H9 (cell line): Measurements from ENCODE around the gene DAPK1. TPM values are rescaled to one million over a fixed set of nuclear protein-coding genes. Genes with fewer than 3 reads are reported as not detected.

Experiments
- DNase-seq: peaks from one replicate; pipeline ENCODE4 v3.0.0-alpha.2; 2017
- H2AFZ ChIP-seq: one replicate; pipeline ENCODE4 v1.6.1; 2013; ENCODE audit warnings: mild to moderate bottlenecking, low read length, control low read depth, moderate library complexity
- H2AK5ac ChIP-seq: 2 replicates; pipeline ENCODE4 v1.6.1; 2013; ENCODE audit warnings: low read length, control low read depth, mixed read lengths; ENCODE audit not compliant: insufficient read length
- H2BK120ac ChIP-seq: one replicate; pipeline ENCODE4 v1.6.1; 2013; ENCODE audit warnings: low read depth, mild to moderate bottlenecking, low read length, control low read depth, inconsistent platforms; ENCODE audit not compliant: poor library complexity, severe bottlenecking
- H2BK12ac ChIP-seq: 2 replicates; pipeline ENCODE4 v1.6.1; 2013; ENCODE audit warnings: low read length, control low read depth, mixed read lengths, low read depth; ENCODE audit not compliant: insufficient read length
- H2BK15ac ChIP-seq: 2 replicates; pipeline ENCODE4 v1.6.1; 2013; ENCODE audit warnings: low read depth, low read length, control low read depth
- H2BK20ac ChIP-seq: one replicate; pipeline ENCODE4 v1.6.1; 2013; ENCODE audit warnings: low read depth, mild to moderate bottlenecking, low read length, control low read depth, inconsistent platforms; ENCODE audit not compliant: poor library complexity, severe bottlenecking
- H2BK5ac ChIP-seq: 2 replicates; pipeline ENCODE4 v1.6.1; 2013; ENCODE audit warnings: low read length, control low read depth, mixed read lengths; ENCODE audit not compliant: insufficient read length
- H3K14ac ChIP-seq: 2 replicates; pipeline ENCODE4 v1.6.1; 2013; ENCODE audit warnings: low read length, control low read depth; ENCODE audit not compliant: insufficient read depth
- H3K18ac ChIP-seq: 2 replicates; pipeline ENCODE4 v1.6.1; 2013; ENCODE audit warnings: low read depth, mild to moderate bottlenecking, mixed read lengths, low read length, control low read depth; ENCODE audit not compliant: insufficient read length
- H3K23ac ChIP-seq: 2 replicates; pipeline ENCODE4 v1.6.1; 2013; ENCODE audit warnings: low read length, control low read depth, mixed read lengths, low read depth; ENCODE audit not compliant: insufficient read length
- H3K23me2 ChIP-seq: 2 replicates; pipeline ENCODE4 v1.6.1; 2013; ENCODE audit warnings: low read depth, mild to moderate bottlenecking, mixed read lengths, low read length, control low read depth; ENCODE audit not compliant: insufficient read length, poor library complexity, severe bottlenecking
- H3K27ac ChIP-seq: 2 replicates; pipeline ENCODE4 v1.5.1; 2013; ENCODE audit warnings: low read length, control low read depth, mixed read lengths, low read depth; ENCODE audit not compliant: insufficient read length
- H3K27me3 ChIP-seq: 2 replicates; pipeline ENCODE4 v1.6.1; 2013; ENCODE audit warnings: low read length, control low read depth, inconsistent platforms; ENCODE audit not compliant: insufficient read depth
- H3K4ac ChIP-seq: 2 replicates; pipeline ENCODE4 v1.6.1; 2013; ENCODE audit warnings: low read depth, mild to moderate bottlenecking, control low read depth, inconsistent platforms, low read length, moderate library complexity
- H3K4me1 ChIP-seq: 2 replicates; pipeline ENCODE4 v1.6.1; 2013; ENCODE audit warnings: low read length, control low read depth, inconsistent platforms; ENCODE audit not compliant: insufficient read depth
- H3K4me2 ChIP-seq: 2 replicates; pipeline ENCODE4 v1.6.1; 2013; ENCODE audit warnings: low read length, control low read depth, mixed read lengths; ENCODE audit not compliant: insufficient read length, insufficient read depth
- H3K56ac ChIP-seq: 2 replicates; pipeline ENCODE4 v1.6.1; 2013; ENCODE audit warnings: low read depth, mild to moderate bottlenecking, mixed read lengths, low read length, control low read depth; ENCODE audit not compliant: insufficient read length
- H3K79me1 ChIP-seq: 2 replicates; pipeline ENCODE4 v1.6.1; 2013; ENCODE audit warnings: low read depth, mild to moderate bottlenecking, moderate library complexity, low read length, control low read depth, inconsistent platforms; ENCODE audit not compliant: insufficient read depth, poor library complexity, severe bottlenecking
- H3K79me2 ChIP-seq: 2 replicates; pipeline ENCODE4 v1.6.1; 2013; ENCODE audit warnings: low read length, control low read depth, inconsistent platforms; ENCODE audit not compliant: insufficient read depth
- H3K9ac ChIP-seq: 2 replicates; pipeline ENCODE4 v1.6.1; 2013; ENCODE audit warnings: low read length, control low read depth, mixed read lengths; ENCODE audit not compliant: insufficient read length; ENCODE audit errors: extremely low read depth
- H3K9me3 ChIP-seq: one replicate; pipeline ENCODE4 v1.6.1; 2013; ENCODE audit warnings: low read depth, low read length, inconsistent platforms; ENCODE audit not compliant: control insufficient read depth
- H3T11ph ChIP-seq: one replicate; pipeline ENCODE4 v1.6.1; 2013; ENCODE audit warnings: mild to moderate bottlenecking, low read length, control low read depth, inconsistent platforms
- H4K20me1 ChIP-seq: one replicate; pipeline ENCODE4 v1.6.1; 2013; ENCODE audit not compliant: control insufficient read depth, insufficient read length, insufficient read depth
- H4K5ac ChIP-seq: 2 replicates; pipeline ENCODE4 v1.6.1; 2013; ENCODE audit warnings: low read depth, mild to moderate bottlenecking, mixed read lengths, low read length, control low read depth; ENCODE audit not compliant: insufficient read length
- H4K8ac ChIP-seq: replicated peaks from 2 replicates; pipeline ENCODE4 v1.6.1; 2013; ENCODE audit warnings: low read length, control low read depth, mixed read lengths, low read depth; ENCODE audit not compliant: insufficient read length
- H4K91ac ChIP-seq: 2 replicates; pipeline ENCODE4 v1.6.1; 2013; ENCODE audit warnings: low read depth, mild to moderate bottlenecking, moderate library complexity, mixed read lengths, low read length, control low read depth; ENCODE audit not compliant: insufficient read length
- H3K27ac Mint-ChIP-seq, 3 experiments: 2 replicates in 2 of 3; 3 replicates in 1 of 3; pipeline ENCODE4 v1.8.0; 2020 to 2021; ENCODE audit warnings: mixed read lengths in 3 of 3, mild to moderate bottlenecking in 1 of 3, moderate library complexity in 1 of 3
- H3K27me3 Mint-ChIP-seq: 2 replicates; pipeline ENCODE4 v1.8.0; 2021; ENCODE audit warnings: low read depth, mild to moderate bottlenecking, moderate library complexity, mixed read lengths
- H3K36me3 Mint-ChIP-seq, 3 experiments: 2 replicates in 2 of 3; 3 replicates in 1 of 3; pipeline ENCODE4 v1.8.0; 2020 to 2021; ENCODE audit warnings: low read depth in 3 of 3, mixed read lengths in 3 of 3; ENCODE audit not compliant: insufficient read depth in 1 of 3
- H3K4me1 Mint-ChIP-seq, 2 experiments: 2 replicates each; pipeline ENCODE4 v1.8.0; 2020; ENCODE audit warnings: mixed read lengths in 2 of 2
- H3K4me3 Mint-ChIP-seq, 2 experiments: 2 replicates in 1 of 2; 3 replicates in 1 of 2; pipeline ENCODE4 v1.8.0; 2020 to 2021; ENCODE audit warnings: mild to moderate bottlenecking in 2 of 2, mixed read lengths in 2 of 2, moderate library complexity in 1 of 2
- H3K9me3 Mint-ChIP-seq, 2 experiments: 2 replicates in 1 of 2; 3 replicates in 1 of 2; pipeline ENCODE4 v1.8.0; 2020; ENCODE audit warnings: mild to moderate bottlenecking in 2 of 2, mixed read lengths in 2 of 2, moderate library complexity in 1 of 2
- CTCF ChIP-seq: fragments of 200-600 bp; sonication (generic); conservative IDR thresholded peaks from 3 replicates; pipeline ENCODE4 v1.8.0; 2021; ENCODE audit warnings: antibody characterized with exemption, mild to moderate bottlenecking
- WGBS: extraction: QIAGEN DNeasy Blood & Tissue Kit; methylation state at CpG from one replicate; pipeline ENCODE4 v1.1.7; 2013; ENCODE audit warnings: missing lambda C conversion rate, low lambda C conversion rate, mixed read lengths; ENCODE audit not compliant: insufficient read length; ENCODE audit errors: extremely low coverage; 5-methylcytosine and 5-hydroxymethylcytosine counted together
- total RNA-seq: library from RNA; stranded (reverse); gene quantifications from 2 replicates; pipeline ENCODE4 v1.2.1, GENCODE V29; 2021

The DAPK1 gene
- total RNA-seq, 1 experiment from 2014 or later: 79.4 TPM

DNA sequence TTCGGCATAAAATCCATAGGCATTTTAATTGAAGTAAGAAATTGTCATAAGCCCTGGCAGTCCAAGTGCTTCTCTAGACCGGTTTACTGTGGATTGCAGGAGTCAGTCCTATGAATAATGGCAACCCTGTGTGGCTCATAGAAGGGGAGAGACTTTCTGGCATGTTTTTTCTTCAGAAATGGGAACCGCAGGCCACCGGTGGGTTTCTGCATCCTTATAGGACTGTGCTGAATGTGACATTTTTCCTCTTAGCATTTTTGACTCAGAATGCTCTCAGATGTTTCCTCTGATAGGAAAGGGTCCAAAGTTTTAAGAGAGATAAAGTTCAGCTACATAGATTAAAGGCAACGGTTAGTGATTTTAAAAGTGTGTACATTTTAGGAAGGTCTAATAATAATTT, 6.3 kb downstream of the DAPK1 start:
- H3K56ac ChIP-seq: no peak overlapping the region
- Mint-ChIP-seq H3K27me3 (no peaks in the 10 kb centered on the region), H3K4me1 (peaks cover 30 to 31% of the 10 kb centered on the region in 2 experiments), H3K9me3 (peaks cover 0 to under 1% of the 10 kb centered on the region in 2 experiments; a peak in 1 of 5 replicates), H3K4me3 (no peak overlapping the region), H3K27ac (peak overlapping the region in 1 of 3 experiments; percentile 37; a peak in 1 of 7 replicates), H3K36me3 (peaks cover 44 to 71% (median 66%) of the 10 kb centered on the region in 3 experiments)
- no peak overlapping the region for H4K8ac ChIP-seq
- no peak overlapping the region for H2BK15ac ChIP-seq
- no CpG with 5 or more reads among the region's 5 CpGs for WGBS
- no peaks in the 10 kb centered on the region for H3K4me1 ChIP-seq
- peaks cover 3% of the 10 kb centered on the region for H3K79me1 ChIP-seq
- no peak overlapping the region for H3K27ac ChIP-seq
- no peaks in the 10 kb centered on the region for H3K27me3 ChIP-seq
- no peak overlapping the region for H4K91ac ChIP-seq
- no peaks in the 10 kb centered on the region for H4K20me1 ChIP-seq
- H2BK5ac ChIP-seq: no peak overlapping the region
- H3K9me3 ChIP-seq: no peaks in the 10 kb centered on the region
- H3K79me2 ChIP-seq: peaks cover 13% of the 10 kb centered on the region; the same call in 1 of the 2 replicates
- no peak overlapping the region for H3K4ac ChIP-seq
- no peak overlapping the region for H4K5ac ChIP-seq
- no peak overlapping the region for H3K9ac ChIP-seq
- no peak overlapping the region for H3K4me2 ChIP-seq
- no peak overlapping the region for H3K18ac ChIP-seq
- DNase-seq: no peak
- no peak overlapping the region for H2BK12ac ChIP-seq
- no peak for TF ChIP-seq CTCF
- H3K14ac ChIP-seq: no peak overlapping the region
- H3K23me2 ChIP-seq: peaks cover 3% of the 10 kb centered on the region
- H2AK5ac ChIP-seq: no peak overlapping the region
- H3K23ac ChIP-seq: no peak overlapping the region
- no peak overlapping the region for H2BK20ac ChIP-seq
- no peak overlapping the region for H3T11ph ChIP-seq
- no peak overlapping the region for H2BK120ac ChIP-seq
- no peak overlapping the region for H2AFZ ChIP-seq
